MM.1S (cell line): ENCODE measurements around the gene GNG12.
A peak's percentile ranks its signal among the peaks of the same experiment; 100 is the strongest.

ENCODE experiments used
- DNase-seq: peaks from one replicate; pipeline ENCODE4 v3.0.0-alpha.2; 2015
- H2AFZ ChIP-seq: fragments of 300-600 bp; sonication (generic); 2 replicates; pipeline ENCODE4 v1.6.0; 2016; ENCODE audit warnings: antibody characterized with exemption, low read length
- H3F3A ChIP-seq: fragments of 300-600 bp; sonication (generic); 2 replicates; pipeline ENCODE4 v1.6.1; 2016; ENCODE audit warnings: mild to moderate bottlenecking, antibody characterized with exemption, low read length, moderate library complexity, mixed read lengths; ENCODE audit not compliant: insufficient read depth
- H3K27ac ChIP-seq: fragments of 300-600 bp; sonication (generic); 2 replicates; pipeline ENCODE4 v1.5.1; 2016; ENCODE audit warnings: mild to moderate bottlenecking, low read length
- H3K27me3 ChIP-seq: fragments of 300-600 bp; sonication (generic); replicated peaks from 2 replicates; pipeline ENCODE4 v1.6.0; 2016; ENCODE audit warnings: low read length; ENCODE audit not compliant: insufficient read depth
- H3K36me3 ChIP-seq: fragments of 300-600 bp; sonication (generic); replicated peaks from 2 replicates; pipeline ENCODE4 v1.6.1; 2016; ENCODE audit warnings: mild to moderate bottlenecking, low read length, mixed read lengths; ENCODE audit not compliant: insufficient read depth
- H3K4me1 ChIP-seq: fragments of 300-600 bp; sonication (generic); 2 replicates; pipeline ENCODE4 v1.6.1; 2016; ENCODE audit warnings: low read length, mixed read lengths
- H3K4me2 ChIP-seq: fragments of 300-600 bp; sonication (generic); 2 replicates; pipeline ENCODE4 v1.6.0; 2016; ENCODE audit warnings: low read depth, low read length
- H3K4me3 ChIP-seq: fragments of 300-600 bp; sonication (generic); 2 replicates; pipeline ENCODE4 v1.5.1; 2016; ENCODE audit warnings: low read length, mixed read lengths
- H3K79me2 ChIP-seq: fragments of 300-600 bp; sonication (generic); 2 replicates; pipeline ENCODE4 v1.6.1; 2016; ENCODE audit warnings: mixed run types, low read length, mixed read lengths
- H3K9ac ChIP-seq: fragments of 300-600 bp; sonication (generic); 2 replicates; pipeline ENCODE4 v1.6.1; 2016; ENCODE audit warnings: low read length, mixed read lengths
- H3K9me2 ChIP-seq: fragments of 300-600 bp; sonication (generic); replicated peaks from 2 replicates; pipeline ENCODE4 v1.6.1; 2016; ENCODE audit warnings: mild to moderate bottlenecking, low read length, mixed read lengths; ENCODE audit not compliant: insufficient read depth
- H3K9me3 ChIP-seq: fragments of 300-600 bp; sonication (generic); replicated peaks from 2 replicates; pipeline ENCODE4 v1.6.1; 2016; ENCODE audit warnings: mild to moderate bottlenecking, low read length, mixed read lengths; ENCODE audit not compliant: insufficient read depth
- H4K20me1 ChIP-seq: fragments of 300-600 bp; sonication (generic); 2 replicates; pipeline ENCODE4 v1.6.1; 2016; ENCODE audit warnings: mild to moderate bottlenecking, low read length, moderate library complexity, mixed read lengths; ENCODE audit not compliant: insufficient read depth
- CTCF ChIP-seq: fragments of 300-600 bp; sonication (generic); IDR thresholded peaks from 2 replicates; pipeline ENCODE4 v1.5.1; 2016; ENCODE audit warnings: antibody characterized with exemption, low read length, mixed read lengths
- EZH2 ChIP-seq: fragments of 300-600 bp; sonication (generic); optimal IDR thresholded peaks from 2 replicates; pipeline ENCODE3; 2017; ENCODE audit warnings: low read depth, mild to moderate bottlenecking, antibody characterized with exemption, low read length, mixed read lengths
- EZH2phosphoT487 ChIP-seq: fragments of 300-600 bp; sonication (generic); IDR thresholded peaks from 2 replicates; pipeline ENCODE4 v1.6.1; 2018; ENCODE audit warnings: antibody characterized with exemption, low read length

GNG12 gene

GRCh38 chr1:67831850-67832513 lies 1.3 kb downstream of the GNG12 start:
- TF ChIP-seq EZH2 (no peak), EZH2phosphoT487 (no peak), CTCF (no peak)
- Histone ChIP-seq H3K36me3 (no peaks in the 10 kb centered on the region), H3K27me3 (no peaks in the 10 kb centered on the region; the same call in 1 of the 2 replicates), H3K27ac (no peak overlapping the region), H3K4me2 (peak overlapping the region; percentile 97; the same call in 1 of the 2 replicates), H3K4me1 (no peaks in the 10 kb centered on the region), H3F3A (no peaks in the 10 kb centered on the region), H3K79me2 (no peaks in the 10 kb centered on the region), H3K9me2 (no peaks in the 10 kb centered on the region), H2AFZ (peak overlapping the region; percentile 59), H3K9ac (no peak overlapping the region), H3K4me3 (peak overlapping the region; percentile 64), H3K9me3 (no peaks in the 10 kb centered on the region), H4K20me1 (no peaks in the 10 kb centered on the region)
- DNase-seq: no peak

GRCh38 chr1:67830928-67831830 lies 2.1 kb downstream of the GNG12 start:
- no peaks in the 10 kb centered on the region for H3K9me3 ChIP-seq
- TF ChIP-seq CTCF (no peak), EZH2phosphoT487 (no peak), EZH2 (no peak)
- no peaks in the 10 kb centered on the region for H3K9me2 ChIP-seq
- no peaks in the 10 kb centered on the region for H3K36me3 ChIP-seq
- H3K9ac ChIP-seq: no peak overlapping the region
- DNase-seq: no peak
- H3K27me3 ChIP-seq: no peaks in the 10 kb centered on the region; the same call in 1 of the 2 replicates
- no peaks in the 10 kb centered on the region for H3K4me1 ChIP-seq
- H2AFZ ChIP-seq: no peak overlapping the region
- no peak overlapping the region for H3K4me3 ChIP-seq
- H3F3A ChIP-seq: no peaks in the 10 kb centered on the region
- no peak overlapping the region for H3K4me2 ChIP-seq
- no peaks in the 10 kb centered on the region for H3K79me2 ChIP-seq
- H3K27ac ChIP-seq: no peak overlapping the region
- H4K20me1 ChIP-seq: no peaks in the 10 kb centered on the region

- no peak overlapping the region for H3K4me3 ChIP-seq
- no peaks in the 10 kb centered on the region for H3K79me2 ChIP-seq
- H3K27me3 ChIP-seq: no peaks in the 10 kb centered on the region; the same call in 1 of the 2 replicates
Observed at GRCh38 chr1:67830226-67830625, 3.0 kb downstream of the GNG12 start.

More at GRCh38 chr1:67830226-67830625, 3.0 kb downstream of the GNG12 start:
- no peak overlapping the region for H3K27ac ChIP-seq
- no peak for DNase-seq
- no peaks in the 10 kb centered on the region for H3K9me2 ChIP-seq
- H2AFZ ChIP-seq: no peak overlapping the region
- no peak overlapping the region for H3K4me2 ChIP-seq
- H4K20me1 ChIP-seq: no peaks in the 10 kb centered on the region
- H3K9me3 ChIP-seq: no peaks in the 10 kb centered on the region
- H3K4me1 ChIP-seq: no peaks in the 10 kb centered on the region
- no peaks in the 10 kb centered on the region for H3F3A ChIP-seq
- no peaks in the 10 kb centered on the region for H3K36me3 ChIP-seq
- TF ChIP-seq EZH2phosphoT487: no peak
- no peak overlapping the region for H3K9ac ChIP-seq
